T-helper 2 cell treated with Interferon-gamma antibody and Interleukin-4, amounts not matched to agents 100 ng/mL and 5 ng/mL, for 36 hours (primary cell): ENCODE data around the gene RASA2. TPM values are rescaled to one million over a fixed set of nuclear protein-coding genes. Genes with fewer than 3 reads are reported as not detected.

ENCODE experiments used
- intact Hi-C: fragments of 100-400 bp; cut with micrococcal nuclease; formaldehyde crosslinking; loops from one replicate; pipeline ENCODE4 v1.15.1; 2023
- total RNA-seq: library from RNA; stranded (reverse); gene quantifications from 2 replicates; pipeline ENCODE4 v1.2.3, GENCODE V29; 2022

The RASA2 gene, protein sequence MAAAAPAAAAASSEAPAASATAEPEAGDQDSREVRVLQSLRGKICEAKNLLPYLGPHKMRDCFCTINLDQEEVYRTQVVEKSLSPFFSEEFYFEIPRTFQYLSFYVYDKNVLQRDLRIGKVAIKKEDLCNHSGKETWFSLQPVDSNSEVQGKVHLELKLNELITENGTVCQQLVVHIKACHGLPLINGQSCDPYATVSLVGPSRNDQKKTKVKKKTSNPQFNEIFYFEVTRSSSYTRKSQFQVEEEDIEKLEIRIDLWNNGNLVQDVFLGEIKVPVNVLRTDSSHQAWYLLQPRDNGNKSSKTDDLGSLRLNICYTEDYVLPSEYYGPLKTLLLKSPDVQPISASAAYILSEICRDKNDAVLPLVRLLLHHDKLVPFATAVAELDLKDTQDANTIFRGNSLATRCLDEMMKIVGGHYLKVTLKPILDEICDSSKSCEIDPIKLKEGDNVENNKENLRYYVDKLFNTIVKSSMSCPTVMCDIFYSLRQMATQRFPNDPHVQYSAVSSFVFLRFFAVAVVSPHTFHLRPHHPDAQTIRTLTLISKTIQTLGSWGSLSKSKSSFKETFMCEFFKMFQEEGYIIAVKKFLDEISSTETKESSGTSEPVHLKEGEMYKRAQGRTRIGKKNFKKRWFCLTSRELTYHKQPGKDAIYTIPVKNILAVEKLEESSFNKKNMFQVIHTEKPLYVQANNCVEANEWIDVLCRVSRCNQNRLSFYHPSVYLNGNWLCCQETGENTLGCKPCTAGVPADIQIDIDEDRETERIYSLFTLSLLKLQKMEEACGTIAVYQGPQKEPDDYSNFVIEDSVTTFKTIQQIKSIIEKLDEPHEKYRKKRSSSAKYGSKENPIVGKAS
- total RNA-seq: 40.6 and 43.1 TPM in 2 replicates

DNA sequence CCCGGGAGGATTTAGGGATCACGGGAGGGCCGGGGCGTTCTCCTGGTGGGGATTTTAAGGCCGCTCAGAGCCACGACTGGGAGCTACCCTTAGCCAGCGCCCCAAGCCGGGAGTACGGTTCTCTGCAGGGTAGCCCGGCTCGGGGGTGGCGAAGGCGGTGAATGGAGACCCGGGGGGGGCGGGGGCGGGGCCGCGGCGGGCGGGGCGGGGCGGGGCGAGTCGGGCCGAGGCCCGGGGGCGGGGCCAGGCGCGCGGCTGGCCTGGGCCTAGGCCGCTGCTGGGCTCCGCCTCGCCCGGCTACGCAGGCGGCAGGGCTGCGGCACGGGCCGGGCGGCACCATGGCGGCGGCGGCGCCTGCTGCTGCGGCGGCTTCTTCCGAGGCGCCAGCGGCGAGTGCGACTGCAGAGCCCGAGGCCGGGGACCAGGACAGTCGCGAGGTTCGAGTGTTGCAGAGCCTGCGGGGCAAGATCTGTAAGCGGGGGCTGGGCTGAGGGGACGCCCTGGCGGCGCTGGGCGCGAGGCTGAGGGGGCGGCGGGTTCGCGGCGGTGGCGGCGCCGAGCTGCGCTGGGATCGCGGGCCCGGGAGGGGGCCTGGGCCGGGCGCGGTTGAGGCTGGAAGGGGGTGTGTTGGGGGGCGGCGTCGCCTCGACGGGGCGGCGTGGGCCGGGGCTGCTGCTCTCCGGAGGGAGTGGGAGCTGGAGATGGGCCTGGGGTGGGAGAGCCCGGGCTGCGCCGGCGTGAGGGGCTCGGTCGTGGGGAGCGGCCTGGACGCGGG lies at the start of gene RASA2:
RASA2 (plus strand) TSS at position 282 of the 775 bp plus-strand sequence; CDS start at position 339, 57 bp downstream.
- intact Hi-C loops: loop anchor here (1.0 to 5.0 kb wide), 7 partner anchors 12 to 1516 kb away; partner anchors contain the start of gene RNF7

DNA sequence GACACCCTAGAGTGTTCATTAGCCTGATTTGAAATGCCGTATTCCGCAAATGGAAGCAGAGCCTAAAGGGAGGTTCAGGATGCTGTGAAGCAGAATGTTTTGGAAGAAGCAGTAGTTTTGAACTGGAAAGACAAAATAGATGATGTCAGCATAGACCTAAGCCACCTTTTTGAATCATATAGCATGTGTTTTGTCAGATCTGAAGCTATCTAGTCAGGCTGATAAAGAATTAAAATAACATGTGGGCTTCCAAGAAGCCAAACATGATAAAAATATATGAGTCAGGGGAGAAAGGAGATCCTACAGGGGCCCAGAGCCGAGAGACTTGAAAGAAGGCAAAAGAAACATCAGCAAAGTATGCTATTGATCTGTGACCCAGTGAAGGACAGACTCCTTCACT lies 47.2 kb upstream of the RASA2 start:
- intact Hi-C loops: no loop called here

DNA sequence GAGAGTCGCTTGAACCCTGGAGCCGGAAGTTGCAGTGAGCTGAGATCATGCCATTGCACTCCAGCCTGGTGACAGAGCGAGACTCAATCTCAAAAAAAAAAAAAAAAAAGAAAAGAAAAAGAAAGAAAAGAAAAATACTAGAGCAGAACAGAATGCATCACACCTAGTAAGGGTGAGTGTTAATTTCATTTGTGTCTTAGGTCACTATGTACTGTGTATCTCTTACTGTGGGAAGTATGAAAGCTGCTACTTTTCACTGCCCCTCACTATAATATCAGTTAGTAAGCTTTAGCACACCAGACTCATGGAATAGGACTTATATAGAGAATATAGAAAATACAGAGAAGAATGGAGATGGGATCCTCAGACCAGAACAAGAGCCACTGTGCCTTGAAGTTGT lies 45.9 kb upstream of the RASA2 start:
- intact Hi-C loops: loop anchor here (1.0 to 5.0 kb wide), 3 partner anchors 39 to 80 kb away; no protein-coding TSS in a partner anchor

DNA sequence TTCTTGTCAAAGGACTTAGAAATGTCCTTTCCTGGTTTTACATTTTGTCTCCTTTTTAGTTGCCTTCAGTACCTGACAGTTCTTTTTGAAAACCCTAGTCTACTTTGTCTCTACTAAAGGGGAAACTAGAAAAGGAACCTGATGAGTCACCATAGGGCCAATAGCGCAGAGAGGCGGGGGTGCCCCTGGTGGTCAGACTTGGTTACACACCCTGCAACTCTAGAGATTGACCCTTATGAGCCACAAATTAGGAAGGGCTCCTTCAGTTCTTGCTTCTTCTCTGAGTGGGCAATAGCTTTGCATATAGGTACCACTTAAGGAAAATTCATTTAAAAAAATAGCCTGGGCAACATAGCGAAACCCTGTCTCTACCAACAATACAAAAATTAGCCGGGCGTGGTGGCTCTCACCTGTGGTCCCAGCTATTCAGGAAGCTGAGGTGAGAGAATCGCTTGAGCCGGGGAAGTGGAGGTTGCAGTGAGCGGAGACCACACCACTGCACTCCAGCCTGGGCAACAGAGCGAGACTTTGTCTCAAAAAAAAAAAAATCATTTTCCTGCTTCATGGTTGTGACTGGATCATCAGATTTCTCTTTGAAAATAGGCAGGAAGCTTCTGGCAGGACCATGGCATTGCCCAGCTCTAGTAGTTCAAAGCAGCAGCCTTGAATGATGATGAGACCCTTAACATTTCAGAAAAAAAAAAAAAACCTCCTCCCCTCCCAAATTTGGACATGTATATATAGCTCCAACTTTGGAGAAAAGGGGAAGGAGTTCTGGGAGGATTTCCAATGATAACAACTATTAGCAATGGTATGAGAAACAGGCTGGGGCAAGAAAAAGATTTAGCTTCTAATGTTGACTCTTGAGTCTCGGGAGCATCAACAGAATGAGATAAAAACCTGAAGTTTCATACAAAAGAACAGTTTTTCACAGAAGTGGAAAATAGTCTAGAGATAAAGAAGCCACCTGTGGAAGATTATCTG lies 45.2 kb upstream of the RASA2 start:
- intact Hi-C loops: loop anchor here (1.0 to 5.0 kb wide), 3 partner anchors 39 to 80 kb away; no protein-coding TSS in a partner anchor

DNA sequence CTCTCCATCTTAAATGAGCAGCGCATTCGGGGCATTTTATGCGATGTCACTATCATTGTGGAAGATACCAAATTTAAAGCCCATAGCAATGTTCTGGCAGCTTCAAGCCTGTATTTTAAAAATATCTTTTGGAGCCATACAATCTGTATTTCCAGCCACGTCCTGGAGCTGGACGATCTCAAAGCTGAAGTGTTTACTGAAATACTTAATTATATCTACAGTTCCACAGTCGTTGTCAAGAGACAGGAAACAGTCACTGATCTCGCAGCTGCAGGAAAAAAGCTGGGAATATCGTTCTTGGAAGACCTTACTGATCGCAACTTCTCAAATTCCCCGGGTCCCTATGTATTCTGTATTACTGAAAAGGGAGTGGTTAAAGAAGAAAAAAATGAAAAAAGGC lies 44.4 kb upstream of the RASA2 start:
- intact Hi-C loops: loop anchor here (5.0 kb wide), 1 partner anchor 40 kb away; no protein-coding TSS in a partner anchor

DNA sequence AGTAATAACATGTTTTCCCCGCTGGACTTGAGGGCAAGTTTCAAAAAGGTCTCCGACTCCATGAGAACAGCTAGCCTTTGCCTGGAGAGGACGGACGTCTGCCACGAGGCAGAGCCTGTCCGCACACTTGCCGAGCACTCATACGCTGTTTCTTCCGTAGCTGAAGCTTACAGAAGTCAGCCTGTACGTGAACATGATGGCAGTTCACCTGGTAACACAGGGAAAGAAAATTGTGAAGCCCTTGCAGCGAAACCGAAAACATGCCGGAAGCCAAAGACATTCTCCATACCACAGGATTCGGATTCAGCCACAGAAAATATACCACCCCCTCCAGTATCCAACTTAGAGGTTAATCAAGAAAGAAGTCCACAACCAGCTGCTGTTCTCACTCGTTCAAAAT lies 43.9 kb upstream of the RASA2 start:
- intact Hi-C loops: loop anchor here (5.0 kb wide), 1 partner anchor 41 kb away; no protein-coding TSS in a partner anchor

DNA sequence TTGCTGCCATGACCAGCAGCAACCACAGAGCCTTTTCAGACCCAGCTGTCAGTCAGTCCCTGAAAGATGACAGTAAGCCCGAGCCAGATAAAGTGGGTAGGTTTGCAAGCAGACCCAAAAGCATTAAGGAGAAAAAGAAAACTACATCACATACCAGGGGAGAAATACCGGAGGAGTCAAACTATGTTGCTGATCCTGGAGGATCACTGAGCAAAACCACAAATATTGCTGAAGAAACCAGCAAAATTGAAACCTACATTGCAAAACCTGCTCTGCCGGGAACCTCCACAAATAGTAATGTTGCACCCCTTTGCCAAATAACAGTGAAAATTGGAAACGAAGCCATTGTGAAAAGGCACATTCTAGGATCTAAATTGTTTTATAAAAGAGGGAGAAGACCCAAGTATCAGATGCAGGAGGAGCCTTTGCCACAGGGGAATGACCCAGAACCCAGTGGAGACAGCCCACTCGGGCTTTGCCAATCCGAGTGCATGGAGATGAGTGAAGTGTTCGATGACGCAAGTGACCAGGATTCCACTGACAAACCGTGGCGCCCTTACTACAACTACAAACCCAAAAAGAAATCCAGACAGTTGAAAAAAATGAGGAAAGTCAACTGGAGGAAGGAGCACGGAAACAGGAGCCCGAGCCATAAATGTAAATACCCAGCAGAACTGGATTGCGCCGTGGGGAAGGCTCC lies 42.1 kb upstream of the RASA2 start:
- intact Hi-C loops: loop anchor here (5.0 kb wide), 1 partner anchor 42 kb away; no protein-coding TSS in a partner anchor

DNA sequence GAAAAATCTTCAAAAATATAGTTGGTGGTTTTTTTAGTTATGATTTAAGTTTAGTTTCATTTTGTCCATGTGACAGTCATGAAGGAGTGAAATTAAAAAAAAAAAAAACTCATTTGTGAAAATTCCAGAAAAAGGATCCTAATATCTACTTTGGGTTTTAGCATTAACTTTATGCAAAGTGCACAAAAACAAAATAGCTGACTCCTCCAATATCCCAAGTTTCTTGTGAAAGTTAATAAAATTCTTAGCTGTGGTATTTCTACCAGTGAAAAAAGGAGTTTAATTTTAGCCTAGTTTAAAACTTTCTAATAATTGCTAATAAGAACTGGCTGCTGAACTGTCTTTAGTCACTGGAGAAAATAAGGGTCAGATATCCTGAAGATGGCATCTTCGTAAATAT lies 40.8 kb upstream of the RASA2 start:
- intact Hi-C loops: no loop called here

DNA sequence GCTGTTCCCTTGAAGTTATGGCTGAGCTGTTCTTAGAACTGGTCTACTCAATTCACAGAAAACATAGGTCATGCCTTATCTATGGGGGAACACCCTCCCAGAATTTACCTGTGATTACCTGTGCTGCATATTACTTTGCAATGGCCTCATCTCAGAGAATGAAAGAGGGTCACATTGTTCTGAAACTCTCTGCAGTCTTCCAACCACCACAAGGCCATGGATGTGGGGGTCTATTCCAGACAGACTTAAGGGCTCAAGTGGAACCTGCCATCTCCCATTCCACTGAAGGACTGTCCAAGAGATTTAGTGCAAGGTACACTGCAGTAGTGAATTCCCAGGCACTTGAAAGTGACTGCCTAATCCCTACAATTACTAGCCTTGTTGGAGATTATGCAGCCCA lies 40.1 kb upstream of the RASA2 start:
- intact Hi-C loops: no loop called here

DNA sequence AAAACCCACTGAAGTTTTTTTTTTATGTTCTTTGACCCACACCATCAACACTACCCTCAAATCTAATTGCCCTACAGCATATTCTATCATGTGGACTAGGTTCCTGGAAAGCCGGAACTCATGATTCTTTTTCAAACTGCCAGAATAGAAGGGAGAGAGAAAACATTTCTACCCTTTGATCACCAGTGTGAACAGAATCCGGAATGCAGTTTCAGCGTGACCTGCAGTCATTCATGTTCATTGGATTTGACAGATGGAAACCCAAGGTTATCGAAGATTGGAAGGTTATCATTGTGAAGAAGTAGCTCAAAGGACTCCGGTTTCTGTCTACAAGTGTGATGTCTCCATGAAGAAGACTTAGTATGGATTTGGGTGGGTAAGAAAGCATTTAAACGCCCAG lies 39.4 kb upstream of the RASA2 start:
- intact Hi-C loops: no loop called here

DNA sequence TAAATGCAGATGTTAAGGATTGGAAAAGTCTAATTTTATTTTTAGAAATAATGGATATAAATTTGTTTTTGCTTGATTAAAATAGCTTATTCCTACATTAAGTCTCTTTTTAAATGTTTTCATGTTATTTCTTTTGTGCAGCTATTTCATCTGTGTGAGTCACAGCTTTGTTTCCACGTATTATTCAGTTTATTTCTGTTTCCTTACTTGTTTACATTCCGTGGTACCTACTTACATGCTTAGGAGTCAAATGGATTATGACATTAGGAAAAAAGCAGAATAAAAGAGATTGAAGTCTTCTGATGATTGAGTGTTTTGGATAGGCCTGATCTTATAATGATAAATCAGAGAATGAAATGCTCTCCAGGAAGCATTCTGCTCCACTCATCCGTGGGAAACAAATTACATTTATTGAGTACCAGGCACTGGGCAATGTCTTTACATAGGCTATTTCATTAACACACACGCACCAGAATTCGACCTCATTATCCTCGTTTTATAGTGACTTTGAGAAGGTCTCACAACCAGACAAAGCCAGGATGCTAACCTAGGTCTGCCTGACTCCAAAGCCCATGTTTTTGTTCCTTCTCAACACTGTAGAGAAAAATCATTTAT lies 38.1 kb upstream of the RASA2 start:
- intact Hi-C loops: no loop called here

DNA sequence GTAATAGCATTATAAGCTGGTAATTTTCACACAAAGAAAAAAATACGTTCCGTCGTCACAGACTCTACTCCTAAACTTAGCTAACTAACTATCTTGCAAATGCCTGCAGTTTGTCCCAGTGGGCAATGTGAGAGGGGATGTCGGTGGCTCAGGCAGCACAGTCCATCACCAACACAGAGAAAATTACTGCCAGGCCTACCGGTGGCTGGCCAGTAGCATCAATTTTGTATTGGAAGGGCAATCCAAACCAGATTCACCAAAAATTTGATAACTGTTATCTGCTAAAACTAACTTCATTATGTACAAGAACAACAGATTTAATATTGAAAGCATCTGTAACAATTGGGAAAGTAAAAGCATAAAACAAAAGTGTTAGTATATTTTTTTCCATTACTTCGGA lies 37.4 kb upstream of the RASA2 start:
- intact Hi-C loops: no loop called here

DNA sequence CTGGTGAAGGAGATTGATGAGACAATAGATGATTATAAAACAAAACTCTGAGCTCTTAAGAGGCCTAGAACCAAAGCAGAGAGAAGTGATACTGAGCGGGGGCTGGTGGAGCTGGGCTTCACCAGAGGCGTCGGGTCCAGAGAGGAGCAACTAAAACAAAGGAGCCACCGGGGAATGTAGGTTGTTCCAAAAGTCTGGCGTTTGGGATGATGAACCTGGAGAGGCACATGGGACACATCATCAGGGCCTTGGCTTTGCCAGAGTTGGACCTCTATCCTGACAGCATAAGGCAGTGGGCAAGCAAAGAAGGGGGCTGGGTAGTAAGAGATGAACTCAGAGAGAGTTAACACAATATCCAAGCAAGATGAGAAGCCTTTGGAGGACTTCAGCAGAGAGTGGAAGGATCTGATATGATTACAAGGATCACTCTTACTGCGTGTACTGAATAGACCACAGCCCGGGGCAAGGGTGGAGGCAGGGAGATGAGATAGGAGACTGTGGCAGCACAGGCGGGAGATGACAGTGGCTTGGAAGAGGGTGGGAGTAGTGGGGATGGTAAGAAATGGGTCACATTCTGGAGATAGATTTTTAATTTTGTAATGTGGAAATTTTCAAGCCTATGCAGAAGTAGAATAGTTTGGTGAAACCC lies 36.0 kb upstream of the RASA2 start:
- intact Hi-C loops: loop anchor here (5.0 kb wide), 1 partner anchor 219 kb away; the partner anchor contains the start of gene PXYLP1

DNA sequence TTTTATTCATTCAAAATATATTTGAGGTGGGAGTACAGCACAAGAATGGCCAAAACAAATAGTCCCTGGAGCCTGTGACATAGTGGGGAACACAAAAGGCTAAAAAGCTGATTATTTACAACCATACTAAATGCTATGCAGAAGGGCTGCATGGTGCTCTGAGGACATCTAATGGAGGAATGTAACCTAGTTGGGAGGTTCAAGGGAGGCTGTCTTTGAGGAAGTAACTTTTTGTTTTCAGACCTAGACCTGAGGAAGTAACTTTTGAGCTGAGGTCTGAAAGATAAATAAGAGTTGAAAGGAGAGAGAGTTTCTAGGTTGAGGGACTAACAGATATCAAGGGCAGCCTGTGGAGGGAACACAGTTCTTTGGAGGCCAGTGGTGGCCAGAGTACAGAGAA lies 34.8 kb upstream of the RASA2 start:
- intact Hi-C loops: loop anchor here (1.0 to 5.0 kb wide), 4 partner anchors 91 to 220 kb away; partner anchors contain the start of gene PXYLP1

DNA sequence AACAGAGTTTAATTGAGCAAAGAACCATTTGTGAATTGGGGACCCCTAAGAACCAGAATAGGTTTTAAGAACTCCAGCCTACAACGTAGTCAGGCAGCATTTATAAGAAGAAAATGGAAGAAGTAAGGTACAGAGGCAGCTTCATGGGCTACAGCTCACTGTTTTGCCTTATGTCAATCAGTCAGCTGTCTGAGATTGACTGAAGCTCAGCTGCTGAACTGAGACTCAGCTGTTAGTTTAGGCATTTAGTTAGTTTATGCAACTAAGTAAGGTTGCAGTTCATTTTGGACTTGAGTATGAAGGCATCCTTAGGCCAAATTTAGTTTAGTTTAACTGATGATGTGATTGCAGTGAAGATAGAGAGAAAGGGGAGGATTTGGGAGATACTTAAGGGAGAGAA lies 34.1 kb upstream of the RASA2 start:
- intact Hi-C loops: loop anchor here (1.0 to 5.0 kb wide), 4 partner anchors 91 to 220 kb away; partner anchors contain the start of gene PXYLP1

DNA sequence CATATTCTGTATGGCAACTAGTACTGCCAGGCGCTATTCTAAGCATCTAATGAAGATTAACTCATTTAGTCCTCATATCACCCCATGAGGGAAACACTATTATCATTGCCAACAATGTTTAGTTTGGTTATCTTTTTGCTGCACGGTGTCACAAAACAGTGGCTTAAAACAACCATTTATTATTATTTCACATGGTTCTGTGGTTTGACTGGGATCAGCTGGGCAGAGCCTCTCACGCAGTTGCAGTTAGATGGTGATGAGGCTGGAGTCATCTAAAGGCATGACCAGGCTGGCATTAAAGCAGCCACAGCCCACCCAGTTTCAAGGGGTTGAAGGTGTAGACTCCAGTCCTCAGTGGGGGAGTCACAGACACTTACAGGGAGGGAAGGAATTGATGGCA lies 32.8 kb upstream of the RASA2 start:
- intact Hi-C loops: loop anchor here (5.0 kb wide), 1 partner anchor 222 kb away; the partner anchor contains the start of gene PXYLP1

DNA sequence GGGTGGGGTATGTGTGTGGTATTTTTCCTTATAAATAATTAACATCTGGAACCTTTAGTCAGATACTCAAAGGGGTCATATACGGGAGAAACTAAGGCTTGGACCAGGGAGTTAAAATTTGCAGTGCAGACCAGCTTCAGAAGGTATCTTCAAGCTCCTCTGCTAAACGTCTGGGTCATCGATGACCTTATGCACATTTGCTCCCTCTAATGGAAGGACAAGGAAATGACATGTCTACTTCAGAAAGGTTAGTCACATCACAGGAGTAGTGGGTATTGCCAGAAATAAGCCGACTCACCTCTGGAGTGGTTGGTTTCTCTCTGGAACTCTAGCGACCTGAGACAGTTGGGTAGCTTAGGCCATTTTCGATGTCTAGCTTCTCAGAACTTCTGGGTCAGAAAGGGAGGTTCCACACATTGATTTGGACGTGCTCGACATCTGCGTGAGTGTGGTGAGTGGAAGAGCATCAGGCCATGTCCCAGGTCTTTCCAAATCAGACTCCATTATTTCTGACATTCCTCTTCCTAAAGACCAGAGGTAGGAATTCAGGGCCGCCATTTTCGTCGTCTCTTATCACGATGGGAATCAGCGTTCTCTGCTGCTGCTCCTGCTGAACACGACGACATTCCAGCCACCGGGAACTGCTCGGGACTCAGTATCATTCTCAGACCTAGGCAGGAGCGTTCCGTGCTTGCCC lies 31.8 kb upstream of the RASA2 start:
- intact Hi-C loops: loop anchor here (1.0 to 5.0 kb wide), 2 partner anchors 143 to 223 kb away; partner anchors contain the start of gene PXYLP1
